Amygdala (tissue), 56 donors: ENCODE data around the gene ARAP2.

Experiments
- DNase-seq, 56 donors: peaks; one replicate each; lab custom pipeline; 2025; lab: John Stamatoyannopoulos, UW

Gene ARAP2

GRCh38 chr4:36224972-36225903 is 19.1 kb downstream of the ARAP2 start:
- DNase-seq = peak in 13 of 56 donors; percentile 10 to 68 (median 31)

- DNase-seq = no peak
These were observed 21.6 kb downstream of the ARAP2 start for GRCh38 chr4:36222702-36223101.

GRCh38 chr4:36220776-36221175 is 23.5 kb downstream of the ARAP2 start:
- DNase-seq = no peak

- no peak for DNase-seq
These were observed 26.2 kb downstream of the ARAP2 start for GRCh38 chr4:36218121-36218520.

GRCh38 chr4:36215627-36216026 is 28.7 kb downstream of the ARAP2 start:
- DNase-seq = peak in 15 of 56 donors; percentile 17 to 57 (median 31)

GRCh38 chr4:36214735-36215485 is 29.4 kb downstream of the ARAP2 start:
- DNase-seq = no peak

- no peak for DNase-seq
These were observed 30.3 kb downstream of the ARAP2 start for GRCh38 chr4:36213977-36214376.

GRCh38 chr4:36211084-36211483 is 33.2 kb downstream of the ARAP2 start:
- no peak for DNase-seq

- DNase-seq = peak in 2 of 56 donors; percentile 39 to 41
These were observed 34.2 kb downstream of the ARAP2 start for GRCh38 chr4:36209941-36210649.

- no peak for DNase-seq
These were observed 35.3 kb downstream of the ARAP2 start for GRCh38 chr4:36208893-36209473.

GRCh38 chr4:36207831-36208520 is 36.3 kb downstream of the ARAP2 start:
- DNase-seq = no peak

- no peak for DNase-seq
These were observed 36.9 kb downstream of the ARAP2 start for GRCh38 chr4:36207367-36207766.

- DNase-seq = no peak
These were observed 37.6 kb downstream of the ARAP2 start for GRCh38 chr4:36206603-36207311.

GRCh38 chr4:36206012-36206411 is 38.3 kb downstream of the ARAP2 start:
- DNase-seq = no peak

- no peak for DNase-seq
These were observed 45.5 kb downstream of the ARAP2 start for GRCh38 chr4:36198861-36199260.

- DNase-seq = no peak
These were observed 46.1 kb downstream of the ARAP2 start for GRCh38 chr4:36198068-36198808.

- DNase-seq = no peak
These were observed 46.8 kb downstream of the ARAP2 start for GRCh38 chr4:36197501-36197900.

- no peak for DNase-seq
These were observed 48.0 kb downstream of the ARAP2 start for GRCh38 chr4:36196145-36196913.
